ENCODE data around the gene GAN.

DNA sequence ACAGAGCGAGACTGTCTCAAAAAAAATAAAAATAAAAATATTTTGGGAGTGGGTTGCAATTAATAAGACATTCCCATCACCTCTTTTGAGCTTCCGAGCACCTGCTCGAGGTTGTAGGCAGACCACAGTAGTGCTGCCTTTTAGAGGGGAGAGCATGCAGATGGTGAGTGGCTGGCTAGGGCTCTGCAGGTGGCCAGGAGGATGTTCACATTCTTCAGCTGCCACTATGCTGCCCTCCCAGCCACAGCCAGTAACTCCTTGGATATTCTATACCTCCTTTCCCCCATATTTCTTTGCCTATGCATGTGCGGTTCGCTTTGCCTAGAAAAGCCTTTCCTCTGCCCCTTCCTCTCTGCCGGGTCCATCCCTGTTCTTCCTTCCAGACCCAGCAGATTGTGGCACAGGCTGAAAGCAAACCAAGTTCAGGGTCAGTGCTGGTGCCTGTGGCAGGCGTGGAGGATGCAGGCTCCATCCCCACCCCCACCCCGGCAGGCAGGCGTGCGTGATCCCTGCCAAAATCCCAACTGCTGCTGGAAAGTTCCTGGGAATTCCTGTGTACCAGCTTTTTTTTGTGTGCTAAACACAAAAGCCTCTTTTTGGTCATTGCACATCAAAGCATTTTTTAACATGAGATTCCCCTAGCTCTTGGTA lies 96.0 kb downstream of the GAN start:
- TF ChIP-seq, protein P1, sequence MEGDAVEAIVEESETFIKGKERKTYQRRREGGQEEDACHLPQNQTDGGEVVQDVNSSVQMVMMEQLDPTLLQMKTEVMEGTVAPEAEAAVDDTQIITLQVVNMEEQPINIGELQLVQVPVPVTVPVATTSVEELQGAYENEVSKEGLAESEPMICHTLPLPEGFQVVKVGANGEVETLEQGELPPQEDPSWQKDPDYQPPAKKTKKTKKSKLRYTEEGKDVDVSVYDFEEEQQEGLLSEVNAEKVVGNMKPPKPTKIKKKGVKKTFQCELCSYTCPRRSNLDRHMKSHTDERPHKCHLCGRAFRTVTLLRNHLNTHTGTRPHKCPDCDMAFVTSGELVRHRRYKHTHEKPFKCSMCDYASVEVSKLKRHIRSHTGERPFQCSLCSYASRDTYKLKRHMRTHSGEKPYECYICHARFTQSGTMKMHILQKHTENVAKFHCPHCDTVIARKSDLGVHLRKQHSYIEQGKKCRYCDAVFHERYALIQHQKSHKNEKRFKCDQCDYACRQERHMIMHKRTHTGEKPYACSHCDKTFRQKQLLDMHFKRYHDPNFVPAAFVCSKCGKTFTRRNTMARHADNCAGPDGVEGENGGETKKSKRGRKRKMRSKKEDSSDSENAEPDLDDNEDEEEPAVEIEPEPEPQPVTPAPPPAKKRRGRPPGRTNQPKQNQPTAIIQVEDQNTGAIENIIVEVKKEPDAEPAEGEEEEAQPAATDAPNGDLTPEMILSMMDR (IDR thresholded peaks at IDR 0.05): no peak
- TF ChIP-seq EZH2 (IDR thresholded peaks at IDR 0.05): no peak
